Activated naive CD4-positive, alpha-beta T cell treated with anti-CD3 and anti-CD28 coated beads, Interleukin-2, amount 50 U/mL, for 24 hours (primary cell): Measurements from ENCODE around the gene EDAR.

Experiments
- H3K27ac Mint-ChIP-seq: one replicate; pipeline ENCODE4 v1.8.0; 2021; ENCODE audit warnings: mild to moderate bottlenecking, mixed read lengths
- H3K27me3 Mint-ChIP-seq: one replicate; pipeline ENCODE4 v1.8.0; 2021; ENCODE audit warnings: mixed read lengths
- H3K36me3 Mint-ChIP-seq: one replicate; pipeline ENCODE4 v1.8.0; 2021; ENCODE audit warnings: mixed read lengths
- H3K4me1 Mint-ChIP-seq: one replicate; pipeline ENCODE4 v1.8.0; 2021; ENCODE audit warnings: mixed read lengths
- H3K4me3 Mint-ChIP-seq: one replicate; pipeline ENCODE4 v1.8.0; 2021; ENCODE audit warnings: mild to moderate bottlenecking, mixed read lengths
- H3K9me3 Mint-ChIP-seq: one replicate; pipeline ENCODE4 v1.8.0; 2021; ENCODE audit warnings: mixed read lengths

The EDAR gene

GRCh38 chr2:108942231-108942825 is 46.7 kb downstream of the EDAR start:
- Mint-ChIP-seq H3K36me3 (peaks cover 11% of the 10 kb centered on the region), H3K27me3 (no peaks in the 10 kb centered on the region), H3K4me1 (peaks cover 23% of the 10 kb centered on the region), H3K4me3 (no peak overlapping the region), H3K9me3 (no peaks in the 10 kb centered on the region), H3K27ac (no peak overlapping the region)

GRCh38 chr2:108941767-108942166 is 47.3 kb downstream of the EDAR start:
- no peak overlapping the region for H3K4me3 Mint-ChIP-seq
- peaks cover 25% of the 10 kb centered on the region for H3K4me1 Mint-ChIP-seq
- H3K27me3 Mint-ChIP-seq, result no peaks in the 10 kb centered on the region
- H3K9me3 Mint-ChIP-seq, result no peaks in the 10 kb centered on the region
- H3K36me3 Mint-ChIP-seq, result peaks cover 7% of the 10 kb centered on the region
- H3K27ac Mint-ChIP-seq, result no peak overlapping the region

- Mint-ChIP-seq H3K27ac (no peak overlapping the region), H3K36me3 (peaks cover 4% of the 10 kb centered on the region), H3K27me3 (no peaks in the 10 kb centered on the region), H3K9me3 (no peaks in the 10 kb centered on the region), H3K4me3 (no peak overlapping the region), H3K4me1 (peaks cover 29% of the 10 kb centered on the region)
These were observed 47.8 kb downstream of the EDAR start for GRCh38 chr2:108941161-108941665.

- H3K36me3 Mint-ChIP-seq, result peaks cover 2% of the 10 kb centered on the region
- H3K4me3 Mint-ChIP-seq, result no peak overlapping the region
- H3K27me3 Mint-ChIP-seq, result no peaks in the 10 kb centered on the region
- H3K9me3 Mint-ChIP-seq, result no peaks in the 10 kb centered on the region
- peak overlapping the region; percentile 14 for H3K27ac Mint-ChIP-seq
- H3K4me1 Mint-ChIP-seq, result peaks cover 30% of the 10 kb centered on the region
These were observed 48.9 kb downstream of the EDAR start for GRCh38 chr2:108940156-108940555.

- Mint-ChIP-seq H3K27me3 (no peaks in the 10 kb centered on the region), H3K9me3 (no peaks in the 10 kb centered on the region), H3K4me1 (peaks cover 33% of the 10 kb centered on the region), H3K27ac (no peak overlapping the region), H3K4me3 (no peak overlapping the region), H3K36me3 (peaks cover 2% of the 10 kb centered on the region)
These were observed 50.8 kb downstream of the EDAR start for GRCh38 chr2:108938077-108938710.

GRCh38 chr2:108937367-108938017 is 51.5 kb downstream of the EDAR start:
- no peak overlapping the region for H3K4me3 Mint-ChIP-seq
- H3K4me1 Mint-ChIP-seq, result peaks cover 37% of the 10 kb centered on the region
- peaks cover 2% of the 10 kb centered on the region for H3K36me3 Mint-ChIP-seq
- H3K27ac Mint-ChIP-seq, result no peak overlapping the region
- H3K9me3 Mint-ChIP-seq, result no peaks in the 10 kb centered on the region
- no peaks in the 10 kb centered on the region for H3K27me3 Mint-ChIP-seq

- Mint-ChIP-seq H3K27me3 (no peaks in the 10 kb centered on the region), H3K9me3 (no peaks in the 10 kb centered on the region), H3K4me3 (no peak overlapping the region), H3K27ac (no peak overlapping the region), H3K36me3 (peaks cover 2% of the 10 kb centered on the region), H3K4me1 (peaks cover 39% of the 10 kb centered on the region)
These were observed 52.2 kb downstream of the EDAR start for GRCh38 chr2:108936866-108937265.

GRCh38 chr2:108936076-108936864 is 52.8 kb downstream of the EDAR start:
- Mint-ChIP-seq H3K27me3 (no peaks in the 10 kb centered on the region), H3K4me1 (peaks cover 44% of the 10 kb centered on the region), H3K4me3 (no peak overlapping the region), H3K9me3 (no peaks in the 10 kb centered on the region), H3K36me3 (peaks cover 2% of the 10 kb centered on the region), H3K27ac (no peak overlapping the region)

- Mint-ChIP-seq H3K4me1 (peaks cover 49% of the 10 kb centered on the region), H3K27me3 (no peaks in the 10 kb centered on the region), H3K36me3 (peaks cover 2% of the 10 kb centered on the region), H3K4me3 (no peak overlapping the region), H3K27ac (no peak overlapping the region), H3K9me3 (no peaks in the 10 kb centered on the region)
These were observed 53.7 kb downstream of the EDAR start for GRCh38 chr2:108935271-108935741.

- no peaks in the 10 kb centered on the region for H3K36me3 Mint-ChIP-seq
- no peaks in the 10 kb centered on the region for H3K9me3 Mint-ChIP-seq
- H3K4me3 Mint-ChIP-seq, result no peak overlapping the region
- no peak overlapping the region for H3K27ac Mint-ChIP-seq
- no peaks in the 10 kb centered on the region for H3K27me3 Mint-ChIP-seq
- peaks cover 46% of the 10 kb centered on the region for H3K4me1 Mint-ChIP-seq
These were observed 54.3 kb downstream of the EDAR start for GRCh38 chr2:108934583-108935245.

GRCh38 chr2:108934151-108934550 is 54.9 kb downstream of the EDAR start:
- no peaks in the 10 kb centered on the region for H3K9me3 Mint-ChIP-seq
- no peak overlapping the region for H3K27ac Mint-ChIP-seq
- peaks cover 40% of the 10 kb centered on the region for H3K4me1 Mint-ChIP-seq
- no peaks in the 10 kb centered on the region for H3K27me3 Mint-ChIP-seq
- no peak overlapping the region for H3K4me3 Mint-ChIP-seq
- no peaks in the 10 kb centered on the region for H3K36me3 Mint-ChIP-seq

- Mint-ChIP-seq H3K27ac (no peak overlapping the region), H3K4me1 (peaks cover 36% of the 10 kb centered on the region), H3K27me3 (no peaks in the 10 kb centered on the region), H3K9me3 (no peaks in the 10 kb centered on the region), H3K4me3 (no peak overlapping the region), H3K36me3 (no peaks in the 10 kb centered on the region)
These were observed 55.3 kb downstream of the EDAR start for GRCh38 chr2:108933691-108934117.

GRCh38 chr2:108932736-108933332 is 56.2 kb downstream of the EDAR start:
- H3K4me1 Mint-ChIP-seq, result peaks cover 36% of the 10 kb centered on the region
- H3K27ac Mint-ChIP-seq, result peak overlapping the region; percentile 36
- H3K27me3 Mint-ChIP-seq, result no peaks in the 10 kb centered on the region
- no peaks in the 10 kb centered on the region for H3K36me3 Mint-ChIP-seq
- H3K9me3 Mint-ChIP-seq, result no peaks in the 10 kb centered on the region
- no peak overlapping the region for H3K4me3 Mint-ChIP-seq

- H3K27ac Mint-ChIP-seq, result no peak overlapping the region
- H3K36me3 Mint-ChIP-seq, result no peaks in the 10 kb centered on the region
- H3K4me1 Mint-ChIP-seq, result peaks cover 26% of the 10 kb centered on the region
- no peaks in the 10 kb centered on the region for H3K27me3 Mint-ChIP-seq
- H3K9me3 Mint-ChIP-seq, result no peaks in the 10 kb centered on the region
- H3K4me3 Mint-ChIP-seq, result no peak overlapping the region
These were observed 57.6 kb downstream of the EDAR start for GRCh38 chr2:108931372-108931771.
